ENCODE data around the gene STEEP1.

STEEP1 gene

DNA sequence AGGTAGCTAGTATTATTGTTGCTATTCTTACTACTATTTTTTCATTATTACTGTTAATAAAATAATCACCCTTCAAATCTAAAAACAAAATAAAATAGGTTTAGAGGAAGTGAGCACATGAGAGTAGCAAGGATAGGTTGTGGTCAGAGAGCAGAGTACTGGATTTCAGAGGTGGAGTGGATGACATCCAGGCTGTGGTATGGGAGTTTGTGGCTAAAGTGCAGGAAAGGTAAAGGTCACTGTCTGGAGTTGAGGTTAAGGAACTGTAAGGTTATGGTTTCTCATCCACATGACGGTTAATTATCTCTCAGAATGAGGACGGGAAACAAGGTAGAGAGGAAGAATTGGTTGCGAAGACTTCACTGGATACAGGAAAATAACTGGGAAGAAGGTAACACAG, 27.7 kb downstream of the STEEP1 start:
- Histone ChIP-seq H3K9me2 (replicated peaks; ENCODE audit: low read depth, low read length) (no peaks in the 10 kb centered on the region), H3K36me3 (ENCODE audit: insufficient read depth, low read length) (no peaks in the 10 kb centered on the region; the same call in 1 of the 2 replicates), H4K20me1 (ENCODE audit: insufficient read depth, low read length, poor library complexity, severe bottlenecking) (no peaks in the 10 kb centered on the region), H3K4me2 (ENCODE audit: low read depth, low read length, poor library complexity, severe bottlenecking) (no peak overlapping the region), H3K9ac (ENCODE audit: low read depth, low read length, poor library complexity, severe bottlenecking) (no peak overlapping the region), H3K4me3 (ENCODE audit: low read length, poor library complexity, severe bottlenecking) (no peak overlapping the region), H3K27me3 (ENCODE audit: insufficient read depth, low read length, poor library complexity, severe bottlenecking) (no peaks in the 10 kb centered on the region), H3K79me2 (ENCODE audit: insufficient read depth, low read length) (no peaks in the 10 kb centered on the region), H3K9me3 (ENCODE audit: insufficient read depth, low read depth, low read length) (no peaks in the 10 kb centered on the region), H3F3A (ENCODE audit: low read depth) (no peaks in the 10 kb centered on the region), H2AFZ (ENCODE audit: low read length) (no peak overlapping the region), H3K4me1 (ENCODE audit: insufficient read depth, low read length, poor library complexity, severe bottlenecking) (no peaks in the 10 kb centered on the region)
- TF ChIP-seq, protein P1, sequence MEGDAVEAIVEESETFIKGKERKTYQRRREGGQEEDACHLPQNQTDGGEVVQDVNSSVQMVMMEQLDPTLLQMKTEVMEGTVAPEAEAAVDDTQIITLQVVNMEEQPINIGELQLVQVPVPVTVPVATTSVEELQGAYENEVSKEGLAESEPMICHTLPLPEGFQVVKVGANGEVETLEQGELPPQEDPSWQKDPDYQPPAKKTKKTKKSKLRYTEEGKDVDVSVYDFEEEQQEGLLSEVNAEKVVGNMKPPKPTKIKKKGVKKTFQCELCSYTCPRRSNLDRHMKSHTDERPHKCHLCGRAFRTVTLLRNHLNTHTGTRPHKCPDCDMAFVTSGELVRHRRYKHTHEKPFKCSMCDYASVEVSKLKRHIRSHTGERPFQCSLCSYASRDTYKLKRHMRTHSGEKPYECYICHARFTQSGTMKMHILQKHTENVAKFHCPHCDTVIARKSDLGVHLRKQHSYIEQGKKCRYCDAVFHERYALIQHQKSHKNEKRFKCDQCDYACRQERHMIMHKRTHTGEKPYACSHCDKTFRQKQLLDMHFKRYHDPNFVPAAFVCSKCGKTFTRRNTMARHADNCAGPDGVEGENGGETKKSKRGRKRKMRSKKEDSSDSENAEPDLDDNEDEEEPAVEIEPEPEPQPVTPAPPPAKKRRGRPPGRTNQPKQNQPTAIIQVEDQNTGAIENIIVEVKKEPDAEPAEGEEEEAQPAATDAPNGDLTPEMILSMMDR (conservative IDR thresholded peaks at IDR 0.05; ENCODE audit: low read length): no peak
- no peak for TF ChIP-seq EZH2phosphoT487 (IDR thresholded peaks at IDR 0.05; ENCODE audit: borderline replicate concordance)

DNA sequence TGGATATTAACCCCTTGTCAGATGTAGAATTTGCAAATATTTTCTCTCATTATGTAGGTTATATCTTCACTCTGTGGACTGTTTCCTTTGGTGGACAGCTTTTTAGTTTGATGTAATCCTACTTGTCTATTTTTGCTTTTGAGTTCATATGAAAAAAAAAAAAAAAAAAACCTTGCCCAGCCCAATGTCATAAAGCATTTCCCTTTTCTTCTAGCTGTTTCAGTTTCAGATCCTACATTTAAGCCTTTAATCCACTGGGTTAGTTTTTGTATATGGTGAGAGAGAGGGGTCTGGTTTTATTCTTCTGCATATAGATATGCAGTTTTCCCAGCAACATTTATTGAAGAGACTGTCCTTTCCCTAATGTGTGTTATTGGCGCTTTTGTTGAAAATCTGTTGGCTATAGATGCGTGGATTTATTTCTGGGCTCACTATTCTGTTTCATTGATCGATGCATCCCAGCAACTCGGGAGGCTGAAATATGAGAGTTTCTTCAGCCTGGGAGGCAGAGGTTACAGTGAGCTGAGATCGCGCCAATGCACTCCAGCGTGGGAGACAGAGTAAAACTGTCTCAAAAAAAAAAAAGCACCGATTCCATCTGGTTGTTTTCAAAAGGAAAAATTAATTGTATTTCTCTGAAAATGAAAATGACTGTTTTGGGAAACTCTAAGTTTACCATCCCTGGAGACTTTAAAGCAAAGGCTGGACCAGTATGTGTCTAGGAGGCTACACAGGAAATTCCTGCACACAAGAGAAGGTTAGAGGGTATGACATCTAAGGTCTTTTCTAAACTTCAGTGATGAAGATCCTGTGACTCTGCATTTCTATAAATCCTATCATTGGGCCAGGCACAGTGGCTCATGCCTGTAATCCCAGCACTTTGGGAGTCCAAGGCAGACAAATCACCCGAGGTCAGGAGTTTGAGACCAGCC, 35.6 kb downstream of the STEEP1 start:
- no peaks in the 10 kb centered on the region for H3K79me2 ChIP-seq (ENCODE audit: insufficient read depth, low read length)
- no peak overlapping the region for H3K4me3 ChIP-seq (ENCODE audit: low read length, poor library complexity, severe bottlenecking)
- H4K20me1 ChIP-seq (ENCODE audit: insufficient read depth, low read length, poor library complexity, severe bottlenecking): no peaks in the 10 kb centered on the region
- H3F3A ChIP-seq (ENCODE audit: low read depth): no peaks in the 10 kb centered on the region
- no peak overlapping the region for H3K4me2 ChIP-seq (ENCODE audit: low read depth, low read length, poor library complexity, severe bottlenecking)
- no peaks in the 10 kb centered on the region for H3K9me2 ChIP-seq (replicated peaks; ENCODE audit: low read depth, low read length)
- H3K4me1 ChIP-seq (ENCODE audit: insufficient read depth, low read length, poor library complexity, severe bottlenecking): no peaks in the 10 kb centered on the region
- no peak overlapping the region for H3K9ac ChIP-seq (ENCODE audit: low read depth, low read length, poor library complexity, severe bottlenecking)
- H2AFZ ChIP-seq (ENCODE audit: low read length): no peak overlapping the region
- no peak for TF ChIP-seq EZH2phosphoT487 (IDR thresholded peaks at IDR 0.05; ENCODE audit: borderline replicate concordance)
- TF ChIP-seq, protein P1 (conservative IDR thresholded peaks at IDR 0.05; ENCODE audit: low read length): no peak
- no peaks in the 10 kb centered on the region for H3K27me3 ChIP-seq (ENCODE audit: insufficient read depth, low read length, poor library complexity, severe bottlenecking)
- no peaks in the 10 kb centered on the region for H3K36me3 ChIP-seq (ENCODE audit: insufficient read depth, low read length)
- no peaks in the 10 kb centered on the region for H3K9me3 ChIP-seq (ENCODE audit: insufficient read depth, low read depth, low read length)

DNA sequence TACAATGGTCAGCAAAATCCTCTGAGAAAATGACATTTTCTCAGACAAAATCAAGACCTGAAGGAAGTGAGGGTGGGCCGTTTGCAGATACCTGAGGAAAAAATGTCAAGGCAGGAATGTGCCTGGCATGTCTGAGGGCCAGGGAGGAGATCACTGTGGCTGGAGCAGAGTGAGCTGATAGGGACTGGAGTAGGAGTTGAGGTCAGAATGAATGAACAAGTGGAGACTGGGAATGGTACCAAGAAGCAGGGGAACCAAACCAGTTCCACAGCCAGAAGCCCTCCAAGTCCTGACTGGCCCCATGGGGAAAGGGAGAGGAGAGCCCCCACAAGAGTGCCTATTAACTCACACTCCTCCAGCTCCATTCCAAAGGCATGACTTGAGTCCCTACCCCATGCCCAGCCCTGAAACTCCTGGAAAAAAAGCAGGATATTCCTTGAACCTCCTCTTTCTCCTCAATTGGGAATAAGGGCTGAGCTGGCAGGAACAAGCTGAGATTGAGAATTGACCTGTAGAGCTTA, 41.5 kb downstream of the STEEP1 start:
- Histone ChIP-seq H3K9me3 (ENCODE audit: insufficient read depth, low read depth, low read length) (no peaks in the 10 kb centered on the region), H3K79me2 (ENCODE audit: insufficient read depth, low read length) (no peaks in the 10 kb centered on the region), H3F3A (ENCODE audit: low read depth) (no peaks in the 10 kb centered on the region), H3K4me1 (ENCODE audit: insufficient read depth, low read length, poor library complexity, severe bottlenecking) (no peaks in the 10 kb centered on the region), H2AFZ (ENCODE audit: low read length) (no peak overlapping the region), H3K9ac (ENCODE audit: low read depth, low read length, poor library complexity, severe bottlenecking) (no peak overlapping the region), H3K4me3 (ENCODE audit: low read length, poor library complexity, severe bottlenecking) (no peak overlapping the region), H4K20me1 (ENCODE audit: insufficient read depth, low read length, poor library complexity, severe bottlenecking) (no peaks in the 10 kb centered on the region), H3K36me3 (ENCODE audit: insufficient read depth, low read length) (no peaks in the 10 kb centered on the region), H3K9me2 (replicated peaks; ENCODE audit: low read depth, low read length) (no peaks in the 10 kb centered on the region), H3K27me3 (ENCODE audit: insufficient read depth, low read length, poor library complexity, severe bottlenecking) (no peaks in the 10 kb centered on the region), H3K4me2 (ENCODE audit: low read depth, low read length, poor library complexity, severe bottlenecking) (no peak overlapping the region)
- TF ChIP-seq, protein P1 (conservative IDR thresholded peaks at IDR 0.05; ENCODE audit: low read length): no peak
- TF ChIP-seq EZH2phosphoT487 (IDR thresholded peaks at IDR 0.05; ENCODE audit: borderline replicate concordance): no peak
